HEK293 (cell line): Measurements from ENCODE around the gene PBX2.

ENCODE experiments used
- CTCF ChIA-PET: fragments of 350-600 bp; formaldehyde crosslinking; extraction: SDS; loops from one replicate; lab custom pipeline; 2021; ENCODE audit warnings: antibody characterized with exemption; lab: Yijun Ruan, JAX
- POLR2A ChIA-PET: fragments of 300-600 bp; formaldehyde crosslinking; extraction: SDS; loops from one replicate; lab custom pipeline; 2020; ENCODE audit warnings: antibody characterized with exemption, inconsistent platforms; lab: Yijun Ruan, JAX
- H3K27ac ChIP-seq: fragments of 200-500 bp; sonication (Bioruptor generic); 2 replicates; pipeline ENCODE4 v1.5.1; 2014; ENCODE audit warnings: low read depth, low read length, control low read depth, inconsistent platforms; ENCODE audit errors: extremely low read depth
- H3K36me3 ChIP-seq, 2 experiments: fragments of 200-500 bp in 1 of 2; sonication (Bioruptor generic) in 1 of 2; 1 replicate in 1 of 2; 2 replicates in 1 of 2; pipeline ENCODE4 v1.5.1; 2014 to 2017; ENCODE audit warnings: inconsistent platforms in 2 of 2, low read length in 2 of 2; ENCODE audit not compliant: control insufficient read depth in 2 of 2, insufficient read depth in 1 of 2
- H3K4me1 ChIP-seq: fragments of 200-500 bp; sonication (Bioruptor generic); 2 replicates; pipeline ENCODE4 v1.5.1; 2014; ENCODE audit warnings: mild to moderate bottlenecking, low read length, inconsistent platforms; ENCODE audit not compliant: control insufficient read depth, insufficient read depth
- H3K4me3 ChIP-seq: 2 replicates; pipeline ENCODE4 v1.5.1; 2011; ENCODE audit warnings: low read depth, mild to moderate bottlenecking, control low read depth, low read length, moderate library complexity
- H3K9me3 ChIP-seq: fragments of 200-500 bp; sonication (Bioruptor generic); 2 replicates; pipeline ENCODE4 v1.5.1; 2014; ENCODE audit warnings: low read depth, low read length, inconsistent platforms; ENCODE audit not compliant: control insufficient read depth, insufficient read depth
- EGR2 ChIP-seq: fragments of 450-650 bp; formaldehyde crosslinking; IDR thresholded peaks from 2 replicates; pipeline ENCODE4 v1.5.1; 2016; ENCODE audit warnings: low read depth, missing biosample characterization, missing genetic modification characterization
- GFI1B ChIP-seq: fragments of 450-650 bp; formaldehyde crosslinking; IDR thresholded peaks from 2 replicates; pipeline ENCODE4 v1.5.1; 2016; ENCODE audit warnings: missing biosample characterization, missing genetic modification characterization
- GLI4 ChIP-seq: fragments of 450-650 bp; formaldehyde crosslinking; IDR thresholded peaks from 2 replicates; pipeline ENCODE4 v1.5.1; 2016; ENCODE audit warnings: missing biosample characterization, missing genetic modification characterization
- HOXD13 ChIP-seq: sonication (generic); formaldehyde crosslinking; IDR thresholded peaks from 2 replicates; pipeline ENCODE4 v1.8.0; 2022; ENCODE audit warnings: missing genetic modification reagents, borderline replicate concordance
- KLF10 ChIP-seq: fragments of 450-650 bp; IDR thresholded peaks from 2 replicates; pipeline ENCODE4 v1.5.1; 2018; ENCODE audit warnings: missing biosample characterization, mild to moderate bottlenecking, missing genetic modification characterization
- PATZ1 ChIP-seq: fragments of 450-650 bp; formaldehyde crosslinking; IDR thresholded peaks from 2 replicates; pipeline ENCODE4 v1.5.1; 2016; ENCODE audit warnings: missing biosample characterization, missing genetic modification characterization
- ZFHX2 ChIP-seq: fragments of 450-650 bp; formaldehyde crosslinking; conservative IDR thresholded peaks from 2 replicates; pipeline ENCODE4 v1.5.1; 2016; ENCODE audit warnings: missing biosample characterization, missing genetic modification characterization
- ZFP69B ChIP-seq: fragments of 450-650 bp; formaldehyde crosslinking; IDR thresholded peaks from 2 replicates; pipeline ENCODE4 v1.5.1; 2016; ENCODE audit warnings: missing biosample characterization, missing genetic modification characterization
- ZNF155 ChIP-seq: fragments of 450-650 bp; formaldehyde crosslinking; IDR thresholded peaks from 2 replicates; pipeline ENCODE4 v1.5.1; 2016; ENCODE audit warnings: missing biosample characterization, missing genetic modification characterization
- ZNF157 ChIP-seq: fragments of 450-650 bp; formaldehyde crosslinking; IDR thresholded peaks from 2 replicates; pipeline ENCODE4 v1.5.1; 2016; ENCODE audit warnings: missing biosample characterization, missing genetic modification characterization
- ZNF24 ChIP-seq: fragments of 450-650 bp; formaldehyde crosslinking; IDR thresholded peaks from 2 replicates; pipeline ENCODE4 v1.5.1; 2016; ENCODE audit warnings: missing biosample characterization, missing genetic modification characterization
- ZNF274 ChIP-seq, 2 experiments: fragments of 200-500 bp in 1 of 2; fragments of 450-650 bp in 1 of 2; sonication (Bioruptor generic) in 1 of 2; formaldehyde crosslinking in 1 of 2; IDR thresholded peaks; 2 replicates each; pipeline versions ENCODE4 v1.5.1 to v1.6.1; 2014 to 2016; ENCODE audit warnings: borderline replicate concordance in 1 of 2, inconsistent platforms in 1 of 2, low read length in 1 of 2, missing biosample characterization in 1 of 2, missing genetic modification characterization in 1 of 2
- ZNF423 ChIP-seq: fragments of 450-650 bp; formaldehyde crosslinking; IDR thresholded peaks from 2 replicates; pipeline ENCODE4 v1.5.1; 2016; ENCODE audit warnings: missing biosample characterization, missing genetic modification characterization
- ZNF510 ChIP-seq: fragments of 450-650 bp; formaldehyde crosslinking; IDR thresholded peaks from 2 replicates; pipeline ENCODE4 v1.5.1; 2018; ENCODE audit warnings: mild to moderate bottlenecking, missing genetic modification characterization, missing biosample characterization; ENCODE audit not compliant: insufficient replicate concordance
- ZNF544 ChIP-seq: fragments of 450-650 bp; formaldehyde crosslinking; IDR thresholded peaks from 2 replicates; pipeline ENCODE4 v1.5.0; 2017; ENCODE audit warnings: missing biosample characterization, missing genetic modification characterization
- ZNF561 ChIP-seq: fragments of 450-650 bp; IDR thresholded peaks from 2 replicates; pipeline ENCODE4 v1.5.1; 2018; ENCODE audit warnings: missing biosample characterization, missing genetic modification characterization, borderline replicate concordance
- ZNF621 ChIP-seq: fragments of 450-650 bp; formaldehyde crosslinking; IDR thresholded peaks from 2 replicates; pipeline ENCODE4 v1.5.1; 2017; ENCODE audit warnings: missing biosample characterization, missing genetic modification characterization
- ZNF664 ChIP-seq: fragments of 450-650 bp; formaldehyde crosslinking; IDR thresholded peaks from 2 replicates; pipeline ENCODE4 v1.5.1; 2016; ENCODE audit warnings: missing biosample characterization, missing genetic modification characterization
- ZNF785 ChIP-seq: fragments of 450-650 bp; formaldehyde crosslinking; IDR thresholded peaks from 2 replicates; pipeline ENCODE4 v1.5.1; 2016; ENCODE audit warnings: missing biosample characterization, missing genetic modification characterization
- ZSCAN23 ChIP-seq: fragments of 450-650 bp; formaldehyde crosslinking; IDR thresholded peaks from 2 replicates; pipeline ENCODE4 v1.5.1; 2016; ENCODE audit warnings: missing biosample characterization, missing genetic modification characterization
- ZXDB ChIP-seq: fragments of 450-650 bp; formaldehyde crosslinking; IDR thresholded peaks from 2 replicates; pipeline ENCODE4 v1.5.1; 2016; ENCODE audit warnings: missing biosample characterization, missing genetic modification characterization
- TF ChIP-seq, protein P1 (sequence below): fragments of 450-650 bp; formaldehyde crosslinking; IDR thresholded peaks from 2 replicates; pipeline ENCODE4 v1.5.1; 2016; ENCODE audit warnings: missing biosample characterization, missing genetic modification characterization
- TF ChIP-seq, protein P2 (sequence below): fragments of 450-650 bp; formaldehyde crosslinking; IDR thresholded peaks from 2 replicates; pipeline ENCODE4 v1.5.1; 2017; ENCODE audit warnings: missing biosample characterization, missing genetic modification characterization

Gene PBX2

GRCh38 chr6:32224696-32225095 is 34.7 kb upstream of the PBX2 start:
- H3K27ac ChIP-seq = no peak overlapping the region
- CTCF ChIA-PET = interaction anchor here (0.6 kb wide), 1 partner anchor 81 kb away, joined by 3 read pairs; no protein-coding TSS in a partner anchor
- no peaks in the 10 kb centered on the region for H3K4me1 ChIP-seq
- no peak for TF ChIP-seq ZNF621
- TF ChIP-seq GLI4 = no peak
- no peak for TF ChIP-seq ZFP69B
- no peak for TF ChIP-seq ZNF664
- TF ChIP-seq ZNF785 = no peak
- no peak for TF ChIP-seq HOXD13 (CRISPR knock-in tag)
- no peak for TF ChIP-seq ZNF544 (tag by site-specific recombination)
- TF ChIP-seq ZNF561 = no peak
- TF ChIP-seq ZNF157 (tag by site-specific recombination) = no peak
- TF ChIP-seq ZNF510 = no peak
- POLR2A ChIA-PET = interaction anchor here (0.6 kb wide), 1 partner anchor 226 kb away, joined by 3 read pairs; no protein-coding TSS in a partner anchor
- no peaks in the 10 kb centered on the region for H3K36me3 ChIP-seq
- no peaks in the 10 kb centered on the region for H3K9me3 ChIP-seq
- no peak overlapping the region for H3K4me3 ChIP-seq

DNA sequence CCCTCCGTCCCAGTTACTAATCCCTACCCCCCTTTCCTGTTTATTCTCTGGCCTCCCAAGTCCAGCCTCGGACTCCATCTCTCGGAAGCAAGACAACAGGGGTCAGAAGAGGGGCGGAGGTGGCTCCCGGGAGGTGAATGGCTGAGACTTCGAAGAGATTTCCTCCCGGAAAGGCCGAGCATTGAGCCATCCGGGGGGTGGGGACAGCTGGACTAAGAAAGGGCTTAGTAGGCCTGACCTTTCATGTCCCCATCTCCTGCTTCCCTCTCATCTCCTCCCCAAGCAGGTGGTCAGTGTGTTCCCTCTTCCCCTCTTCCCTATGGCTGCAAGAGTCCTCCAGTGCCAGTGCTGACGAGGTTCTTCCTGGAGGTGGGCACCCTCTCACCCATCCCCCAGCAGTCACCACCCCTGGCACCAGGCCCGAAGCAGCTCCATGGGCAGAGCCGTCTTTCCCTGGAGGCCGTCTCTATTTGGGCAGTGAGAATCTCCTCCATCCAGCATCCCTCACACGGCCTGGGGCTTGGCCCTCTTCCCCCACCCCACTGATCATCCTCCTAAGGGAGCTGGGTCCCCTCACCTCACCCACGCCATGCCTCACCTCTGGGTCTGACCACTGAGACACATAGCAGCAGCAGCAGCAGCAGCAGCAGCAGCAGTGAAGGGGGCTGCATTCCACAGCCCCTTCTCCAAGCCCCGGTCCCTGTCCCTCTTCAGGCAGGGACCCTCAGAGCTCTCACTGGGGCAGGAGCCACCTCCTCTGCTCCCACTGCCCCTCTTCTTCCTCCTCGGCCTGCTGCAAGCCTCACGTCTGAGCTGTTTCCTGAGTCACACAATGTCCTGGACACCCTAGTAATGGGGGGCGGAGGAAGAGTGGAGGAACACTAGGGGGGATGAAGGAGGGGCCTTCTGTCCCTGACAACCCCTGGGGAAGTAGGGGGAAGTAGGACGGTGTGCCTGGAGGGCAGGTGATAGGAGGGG is 33.5 kb upstream of the PBX2 start, which contains the start of gene NOTCH4:
Gene NOTCH4, minus strand, starts transcription at position 810 of the 978 bp plus-strand sequence. Its CDS starts 139 bp downstream, at position 671.
- no peak within 1 kb of the TSS for H3K4me3 ChIP-seq
- H3K4me1 ChIP-seq = no peaks in the 10 kb centered on the region
- ChIA-PET POLR2A (no interaction called here), CTCF (interaction anchor here (0.6 kb wide), 1 partner anchor 30 kb away, joined by 3 read pairs; no protein-coding TSS in a partner anchor)
- TF ChIP-seq ZNF24 (tag by site-specific recombination) = no peak
- TF ChIP-seq PATZ1 (tag by site-specific recombination) = no peak
- H3K36me3 ChIP-seq = no peaks in the 10 kb centered on the region
- no peak within 1 kb of the TSS for H3K27ac ChIP-seq
- no peaks in the 10 kb centered on the region for H3K9me3 ChIP-seq

DNA sequence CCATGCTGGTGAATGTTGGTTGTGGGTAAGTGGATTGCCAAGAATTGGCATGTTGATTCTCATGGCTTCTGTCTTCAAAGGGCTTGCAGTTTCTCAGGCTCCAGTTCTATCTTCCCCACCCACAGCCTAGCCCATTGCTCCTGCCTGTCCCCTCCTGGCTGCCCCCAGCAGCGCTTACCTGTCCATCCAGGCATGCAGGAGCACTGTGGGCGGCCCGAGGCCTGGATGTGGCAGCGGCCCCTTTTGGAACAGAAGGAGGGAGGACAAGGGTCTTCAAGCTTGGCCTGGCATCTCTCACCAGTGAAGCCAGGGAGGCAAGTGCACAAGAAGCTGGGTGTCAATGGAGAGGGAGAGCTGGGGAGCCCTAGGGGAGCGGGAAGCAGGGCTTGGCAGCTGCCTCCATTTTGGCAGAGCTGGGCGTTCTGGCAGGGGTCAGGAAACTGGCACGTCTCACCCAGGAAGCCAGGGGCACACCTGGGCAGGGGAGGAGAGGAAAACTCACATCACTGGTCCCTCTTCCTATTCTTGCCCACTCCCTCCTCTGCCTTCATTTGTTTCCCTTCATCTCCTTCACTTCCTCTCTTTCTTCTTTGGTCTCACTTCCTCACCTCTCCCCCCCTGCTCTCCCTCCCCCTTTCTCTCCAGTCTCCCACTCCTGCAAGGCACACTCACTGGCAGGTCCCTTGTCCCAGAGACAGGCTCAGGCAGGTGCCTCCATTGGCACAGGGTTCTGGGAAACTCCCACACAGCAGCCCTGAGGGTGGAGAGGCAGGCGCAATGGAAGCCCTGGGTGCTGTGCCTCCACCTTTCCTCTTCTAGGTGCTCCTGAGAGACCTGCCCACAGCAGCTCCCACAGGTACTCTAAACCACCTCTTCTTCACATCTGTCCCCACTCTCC is 32.6 kb upstream of the PBX2 start:
- Histone ChIP-seq H3K4me1 (no peaks in the 10 kb centered on the region), H3K36me3 (no peaks in the 10 kb centered on the region), H3K27ac (no peak overlapping the region), H3K9me3 (no peaks in the 10 kb centered on the region), H3K4me3 (no peak overlapping the region)
- TF ChIP-seq ZNF155 (tag by site-specific recombination) (no peak), ZSCAN23 (tag by site-specific recombination) (no peak), EGR2 (0 out of 2 replicates have a peak, but pooled peaks have one; percentile 7), GFI1B (tag by site-specific recombination) (no peak), ZNF423 (tag by site-specific recombination) (no peak), ZXDB (tag by site-specific recombination) (no peak), ZNF274 (IDR thresholded peaks at IDR 0.05; ENCODE audit: low read length) (no peak), ZNF274 (tag by site-specific recombination; IDR thresholded peaks at IDR 0.05; ENCODE audit: borderline replicate concordance) (no peak), KLF10 (tag by site-specific recombination) (no peak), ZFHX2 (tag by site-specific recombination) (0 out of 2 replicates have a peak, but pooled peaks have one; percentile 32)
- TF ChIP-seq, protein P1, sequence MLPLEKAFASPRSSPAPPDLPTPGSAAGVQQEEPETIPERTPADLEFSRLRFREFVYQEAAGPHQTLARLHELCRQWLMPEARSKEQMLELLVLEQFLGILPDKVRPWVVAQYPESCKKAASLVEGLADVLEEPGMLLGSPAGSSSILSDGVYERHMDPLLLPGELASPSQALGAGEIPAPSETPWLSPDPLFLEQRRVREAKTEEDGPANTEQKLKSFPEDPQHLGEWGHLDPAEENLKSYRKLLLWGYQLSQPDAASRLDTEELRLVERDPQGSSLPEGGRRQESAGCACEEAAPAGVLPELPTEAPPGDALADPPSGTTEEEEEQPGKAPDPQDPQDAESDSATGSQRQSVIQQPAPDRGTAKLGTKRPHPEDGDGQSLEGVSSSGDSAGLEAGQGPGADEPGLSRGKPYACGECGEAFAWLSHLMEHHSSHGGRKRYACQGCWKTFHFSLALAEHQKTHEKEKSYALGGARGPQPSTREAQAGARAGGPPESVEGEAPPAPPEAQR (tag by site-specific recombination) = no peak
- TF ChIP-seq, protein P2, sequence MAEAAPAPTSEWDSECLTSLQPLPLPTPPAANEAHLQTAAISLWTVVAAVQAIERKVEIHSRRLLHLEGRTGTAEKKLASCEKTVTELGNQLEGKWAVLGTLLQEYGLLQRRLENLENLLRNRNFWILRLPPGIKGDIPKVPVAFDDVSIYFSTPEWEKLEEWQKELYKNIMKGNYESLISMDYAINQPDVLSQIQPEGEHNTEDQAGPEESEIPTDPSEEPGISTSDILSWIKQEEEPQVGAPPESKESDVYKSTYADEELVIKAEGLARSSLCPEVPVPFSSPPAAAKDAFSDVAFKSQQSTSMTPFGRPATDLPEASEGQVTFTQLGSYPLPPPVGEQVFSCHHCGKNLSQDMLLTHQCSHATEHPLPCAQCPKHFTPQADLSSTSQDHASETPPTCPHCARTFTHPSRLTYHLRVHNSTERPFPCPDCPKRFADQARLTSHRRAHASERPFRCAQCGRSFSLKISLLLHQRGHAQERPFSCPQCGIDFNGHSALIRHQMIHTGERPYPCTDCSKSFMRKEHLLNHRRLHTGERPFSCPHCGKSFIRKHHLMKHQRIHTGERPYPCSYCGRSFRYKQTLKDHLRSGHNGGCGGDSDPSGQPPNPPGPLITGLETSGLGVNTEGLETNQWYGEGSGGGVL (tag by site-specific recombination) = peak; percentile 44; the same call in 1 of the 2 replicates
- ChIA-PET POLR2A (no interaction called here), CTCF (interaction anchor here (0.9 to 1.1 kb wide), 3 partner anchors 10 to 96 kb away, joined by 3 to 6 read pairs (median 3); no protein-coding TSS in a partner anchor)
